Measurements from ENCODE around the gene TESK2.
"Not testable (repeated sequence)": the region's sequence is repeated elsewhere in the genome, so short reads cannot be mapped to it uniquely, and the experiment has no call there.

TESK2 gene

GRCh38 chr1:45474194-45474593, 16.8 kb downstream of the TESK2 start:
- not testable (repeated sequence) for DNase-seq (ENCODE audit: low read depth, low spot score)

GRCh38 chr1:45473302-45473701, 17.7 kb downstream of the TESK2 start:
- DNase-seq (ENCODE audit: low read depth, low spot score): no peak

- DNase-seq (ENCODE audit: low read depth, low spot score): no peak
Observed at GRCh38 chr1:45470306-45470798, 20.6 kb downstream of the TESK2 start.

GRCh38 chr1:45467353-45467752, 23.6 kb downstream of the TESK2 start:
- not testable (repeated sequence) for DNase-seq (ENCODE audit: low read depth, low spot score)

GRCh38 chr1:45465277-45465676, 25.7 kb downstream of the TESK2 start:
- DNase-seq (ENCODE audit: low read depth, low spot score): no peak

GRCh38 chr1:45458894-45459293, 32.1 kb downstream of the TESK2 start:
- DNase-seq (ENCODE audit: low read depth, low spot score): no peak

- DNase-seq (ENCODE audit: low read depth, low spot score): no peak
Observed at GRCh38 chr1:45456531-45456930, 34.4 kb downstream of the TESK2 start.

GRCh38 chr1:45455162-45455561, 35.8 kb downstream of the TESK2 start:
- no peak for DNase-seq (ENCODE audit: low read depth, low spot score)

- no peak for DNase-seq (ENCODE audit: low read depth, low spot score)
Observed at GRCh38 chr1:45454464-45454863, 36.5 kb downstream of the TESK2 start.

- no peak for DNase-seq (ENCODE audit: low read depth, low spot score)
Observed at GRCh38 chr1:45452503-45452902, 38.5 kb downstream of the TESK2 start.

- DNase-seq (ENCODE audit: low read depth, low spot score): no peak
Observed at GRCh38 chr1:45448357-45448756, 42.6 kb downstream of the TESK2 start.

- DNase-seq (ENCODE audit: low read depth, low spot score): no peak
Observed at GRCh38 chr1:45446950-45447672, 43.9 kb downstream of the TESK2 start.

- no peak for DNase-seq (ENCODE audit: low read depth, low spot score)
Observed at GRCh38 chr1:45446530-45446929, 44.4 kb downstream of the TESK2 start.

- no peak for DNase-seq (ENCODE audit: low read depth, low spot score)
Observed at GRCh38 chr1:45444609-45445131, 46.3 kb downstream of the TESK2 start.

GRCh38 chr1:45443580-45444446, 47.1 kb downstream of the TESK2 start:
- no peak for DNase-seq (ENCODE audit: low read depth, low spot score)

GRCh38 chr1:45442272-45442671, 48.7 kb downstream of the TESK2 start:
- DNase-seq (ENCODE audit: low read depth, low spot score): no peak

- DNase-seq (ENCODE audit: low read depth, low spot score): no peak
Observed at GRCh38 chr1:45437323-45437722, 53.6 kb downstream of the TESK2 start.

GRCh38 chr1:45430490-45430889, 60.5 kb downstream of the TESK2 start:
- no peak for DNase-seq (ENCODE audit: low read depth, low spot score)

- DNase-seq (ENCODE audit: low read depth, low spot score): no peak
Observed at GRCh38 chr1:45429561-45430159, 61.3 kb downstream of the TESK2 start.

- DNase-seq (ENCODE audit: low read depth, low spot score): no peak
Observed at GRCh38 chr1:45423906-45424678, 66.9 kb downstream of the TESK2 start.

- no peak for DNase-seq (ENCODE audit: low read depth, low spot score)
Observed at GRCh38 chr1:45421935-45422334, 69.0 kb downstream of the TESK2 start.
